ENCODE data around the gene CNIH4.
A peak's percentile ranks its signal among the peaks of the same experiment; 100 is the strongest.
"Not testable (repeated sequence)": the region's sequence is repeated elsewhere in the genome, so short reads cannot be mapped to it uniquely, and the experiment has no call there.

The CNIH4 gene

DNA sequence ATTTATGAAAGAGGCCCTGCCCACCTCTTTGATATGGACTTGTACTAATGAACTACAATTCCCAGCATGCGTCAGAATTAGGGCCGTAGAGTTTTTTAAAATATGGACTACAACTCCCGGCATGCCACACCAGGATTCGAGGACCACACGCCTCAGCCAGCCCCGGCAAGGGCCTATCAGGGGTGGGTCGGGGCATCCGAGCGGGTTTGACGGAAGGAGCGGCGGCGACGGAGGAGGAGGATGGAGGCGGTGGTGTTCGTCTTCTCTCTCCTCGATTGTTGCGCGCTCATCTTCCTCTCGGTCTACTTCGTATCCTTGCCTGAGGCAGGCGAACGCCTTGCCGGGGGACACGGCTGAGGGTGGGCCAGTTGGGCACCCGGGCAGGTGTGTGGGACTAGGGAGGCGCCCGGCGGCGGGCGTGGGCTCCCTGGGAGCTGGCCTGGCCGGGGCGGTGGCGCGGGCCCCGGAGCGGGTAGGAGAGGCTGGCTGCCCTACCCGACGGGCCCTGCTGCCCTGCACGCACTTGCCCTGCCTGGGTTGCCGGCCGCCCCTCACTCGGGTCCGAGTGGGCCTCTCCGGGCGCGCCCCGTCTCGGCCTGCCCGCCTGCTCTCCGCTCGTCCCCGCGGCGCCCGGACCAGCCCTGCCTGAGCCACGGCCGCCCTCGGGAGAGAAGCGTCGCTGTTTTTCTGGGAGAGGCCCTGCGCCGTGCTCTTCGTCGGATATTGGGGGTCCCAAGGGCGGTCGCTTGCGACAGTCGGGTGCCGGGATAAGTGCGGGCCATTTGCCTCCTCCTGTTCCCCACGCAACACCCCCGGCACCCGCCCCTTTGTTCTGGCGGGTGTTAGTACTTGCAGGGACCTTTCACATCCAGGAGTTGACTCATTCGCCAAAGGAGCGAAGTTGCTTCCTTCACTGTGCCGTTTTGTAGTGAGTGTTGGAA is at the start of gene CNIH4:
Gene CNIH4, plus strand, starts transcription at position 195 of the 941 bp plus-strand sequence. Its CDS starts 46 bp downstream, at position 241.
- peak; percentile 92 for DNase-seq (ENCODE audit: low spot score)

DNA sequence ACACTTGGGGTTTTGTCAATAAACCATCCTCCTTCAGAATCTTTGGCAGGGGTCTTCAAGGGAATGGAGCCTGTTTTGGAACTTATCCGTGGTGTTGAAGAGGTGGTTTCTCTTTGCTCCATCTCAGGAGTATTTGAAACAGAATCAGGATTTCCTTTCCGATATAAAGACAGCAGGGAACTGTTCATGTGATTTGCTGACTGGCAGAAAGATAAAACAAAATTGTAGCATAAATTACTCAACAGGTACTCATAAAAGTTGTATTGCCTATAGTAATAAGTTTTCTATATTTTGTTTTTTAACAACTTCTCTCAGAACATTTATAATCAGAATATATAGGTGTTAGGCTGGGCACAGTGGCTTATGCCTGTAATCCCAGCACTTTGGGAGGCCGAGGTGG is 48.6 kb upstream of the CNIH4 start:
- DNase-seq (ENCODE audit: low spot score), result no peak

DNA sequence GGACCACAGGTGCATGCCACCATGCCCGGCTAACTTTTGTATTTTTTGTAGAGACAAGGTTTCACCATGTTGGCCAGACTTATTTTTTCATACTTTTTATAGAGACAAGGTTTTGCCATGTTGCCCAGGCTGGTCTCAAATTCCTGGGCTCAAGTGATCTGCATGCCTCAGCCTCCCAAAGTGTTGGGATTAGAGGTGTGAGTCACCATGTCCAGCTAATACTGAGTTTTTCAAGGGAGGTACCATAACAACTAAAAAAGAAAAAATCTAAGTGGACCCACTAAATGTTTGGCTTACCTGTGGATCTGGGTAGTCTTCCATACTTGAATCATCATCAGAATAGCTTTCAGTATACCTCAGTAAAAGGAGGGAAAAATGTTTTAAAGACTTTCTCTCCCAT is 45.2 kb upstream of the CNIH4 start:
- DNase-seq (ENCODE audit: low spot score), result not testable (repeated sequence)

DNA sequence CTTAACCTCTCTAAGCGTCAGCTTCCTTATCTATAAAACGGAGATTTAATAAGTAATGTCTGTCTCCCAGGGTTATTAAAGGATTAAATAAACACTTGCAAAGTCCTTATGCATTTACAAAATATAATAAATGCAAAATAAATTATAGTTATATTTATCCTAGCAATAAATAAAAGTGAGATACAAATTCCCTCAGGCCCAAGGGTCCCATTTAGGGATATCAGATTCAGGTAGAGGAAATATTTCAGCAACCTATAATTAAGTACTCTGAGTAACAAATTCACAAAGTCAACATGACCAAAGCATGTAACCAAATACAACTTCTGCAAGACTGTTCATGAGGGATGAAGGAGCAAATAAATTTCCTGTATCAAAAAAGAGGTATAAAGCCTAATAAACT is 44.7 kb upstream of the CNIH4 start:
- no peak for DNase-seq (ENCODE audit: low spot score)

DNA sequence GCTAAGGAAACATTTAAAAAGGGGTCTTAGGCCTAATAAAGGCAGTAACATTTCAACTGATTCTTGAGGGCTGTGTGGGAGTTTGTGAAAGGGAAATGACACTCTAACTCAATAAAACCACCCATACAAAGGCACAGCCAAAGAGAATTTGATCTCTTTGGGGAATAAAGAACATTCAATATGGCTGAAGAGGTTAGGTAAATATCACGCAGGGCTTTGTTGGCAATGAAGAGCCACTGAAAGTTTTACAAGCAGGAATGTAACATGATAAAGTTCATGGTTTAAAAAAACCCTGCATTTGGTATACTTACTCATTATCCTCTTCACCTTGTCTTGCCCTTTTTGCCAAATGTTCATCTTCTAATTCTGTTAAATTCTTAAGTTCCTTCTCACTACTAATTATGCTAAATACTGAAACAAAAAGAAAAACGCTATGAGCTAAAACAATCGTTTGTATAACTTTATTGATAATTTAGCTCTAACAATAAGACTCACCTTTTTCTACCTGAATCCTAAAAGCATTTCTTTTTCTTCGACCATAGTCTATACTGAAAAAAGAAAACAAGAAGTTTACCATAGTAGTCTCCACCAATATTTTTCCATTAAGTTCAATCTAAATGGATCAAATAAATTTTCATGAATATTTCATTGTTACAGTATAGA is 39.2 kb upstream of the CNIH4 start:
- DNase-seq (ENCODE audit: low spot score), result no peak

DNA sequence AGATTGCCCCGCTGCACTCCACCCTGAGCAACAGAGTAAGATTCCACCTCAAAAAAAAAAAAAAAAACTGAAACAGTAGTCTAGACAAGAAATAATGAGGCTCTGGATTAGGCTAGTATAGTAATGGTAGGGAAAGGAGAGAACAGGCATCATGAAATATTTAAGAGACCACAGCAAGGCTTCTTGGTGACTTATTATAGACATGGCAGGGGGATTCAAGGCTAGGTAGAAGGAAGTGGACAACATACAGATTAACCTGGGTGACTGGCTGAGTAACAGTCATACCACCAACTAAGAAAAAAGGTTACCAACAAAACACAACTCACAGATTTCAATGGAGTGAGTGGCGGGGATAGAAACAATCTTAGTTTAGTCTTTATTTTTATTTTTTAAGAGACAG is 35.0 kb upstream of the CNIH4 start:
- no peak for DNase-seq (ENCODE audit: low spot score)

DNA sequence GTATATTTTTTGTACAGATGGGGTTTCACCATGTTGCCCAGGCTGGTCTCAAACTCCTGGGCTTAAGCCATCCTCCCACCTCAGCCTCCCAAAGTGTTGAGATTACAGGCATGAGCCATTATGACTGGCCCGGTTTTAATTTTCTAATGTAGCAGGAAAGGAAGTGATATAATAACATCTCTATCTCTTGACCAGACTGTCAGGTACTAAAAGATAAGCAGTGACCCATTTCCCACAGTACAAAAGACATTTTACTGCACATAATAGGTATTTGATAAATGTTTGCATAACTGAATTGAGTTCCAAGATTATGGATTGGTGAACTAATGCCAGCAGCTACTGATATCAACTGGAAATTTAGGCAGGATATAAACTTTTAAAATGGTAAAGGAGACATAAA is 30.7 kb upstream of the CNIH4 start:
- no peak for DNase-seq (ENCODE audit: low spot score)

DNA sequence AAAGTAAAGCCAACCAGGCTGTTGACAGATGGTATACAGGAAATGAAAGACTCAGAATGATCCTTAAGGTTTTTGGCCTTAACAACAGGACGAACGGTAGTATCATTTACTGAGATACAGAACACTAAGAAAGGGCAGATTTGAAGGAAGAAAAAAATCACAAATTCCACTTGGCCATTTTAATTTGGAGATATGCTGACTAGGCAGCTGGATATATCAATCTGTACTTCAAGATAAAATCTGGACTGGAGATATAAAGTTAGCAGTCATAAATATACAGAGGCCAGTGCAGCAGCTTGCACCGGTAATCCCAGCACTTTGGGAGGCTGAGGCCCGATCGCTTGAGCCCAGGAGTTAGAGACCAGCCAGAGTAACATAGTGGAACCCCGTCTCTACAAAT is 28.0 kb upstream of the CNIH4 start:
- DNase-seq (ENCODE audit: low spot score), result no peak

DNA sequence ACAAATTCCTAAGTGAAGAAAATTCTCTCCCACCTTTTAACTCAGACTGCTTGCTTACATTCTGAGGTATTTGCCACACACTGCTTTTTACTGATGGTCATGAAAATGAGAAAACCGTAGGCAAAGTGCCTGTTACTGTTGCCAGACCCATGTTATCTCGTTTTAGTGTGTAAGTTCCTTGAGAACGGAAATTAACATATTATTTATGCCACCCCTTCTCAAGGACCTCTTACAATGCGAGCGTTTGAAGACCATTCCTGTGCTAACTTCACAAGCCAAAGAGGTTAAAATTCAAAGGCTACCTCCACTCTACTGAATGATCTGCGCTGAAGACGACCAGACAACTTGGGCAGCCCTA is 27.2 kb upstream of the CNIH4 start:
- DNase-seq (ENCODE audit: low spot score), result no peak

DNA sequence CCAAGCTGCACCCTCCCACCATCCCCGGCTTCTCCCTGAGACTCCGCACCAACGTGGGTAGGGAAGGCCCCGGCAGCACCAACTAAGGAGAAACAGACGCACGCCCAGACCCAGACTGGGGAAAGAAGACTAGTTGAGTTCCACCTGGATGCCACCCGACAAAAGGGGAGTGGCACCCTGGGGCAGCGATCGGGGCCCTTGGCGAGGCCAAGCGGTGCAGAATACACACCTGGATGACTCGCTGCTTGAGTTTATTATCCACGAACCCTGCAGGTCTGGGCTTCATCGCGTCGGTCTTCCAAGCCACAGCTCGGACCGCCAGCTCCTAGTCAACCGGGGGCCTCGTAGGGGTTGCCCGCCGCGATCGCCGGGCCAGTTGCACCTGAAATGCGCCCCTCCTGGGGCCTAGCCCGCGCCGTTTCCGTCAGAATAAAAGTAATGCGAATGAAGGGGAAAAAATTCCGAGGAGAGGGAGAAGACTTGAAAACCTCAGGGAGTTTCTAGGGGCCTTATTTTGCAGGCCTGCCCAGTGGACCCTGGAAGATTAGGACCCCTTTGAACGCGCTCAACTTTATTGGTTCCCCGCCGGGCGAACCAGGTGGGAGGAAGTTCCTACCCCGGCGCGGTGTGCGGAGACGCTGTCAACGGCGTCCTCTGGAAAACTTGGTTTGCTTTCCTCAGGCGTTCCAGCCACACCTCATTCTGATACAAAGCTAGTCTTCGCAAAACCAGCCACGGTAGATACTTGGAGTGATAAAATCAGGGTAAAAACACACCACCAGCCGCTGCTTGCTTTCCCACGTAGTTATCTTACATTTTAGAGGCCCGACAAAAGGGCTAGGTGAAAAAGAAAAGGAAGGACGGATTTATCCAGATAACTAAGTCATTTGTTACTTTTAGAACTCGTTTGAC is 26.6 kb upstream of the CNIH4 start, which contains the start of gene NVL:
Gene NVL, minus strand, starts transcription at position 331 of the 912 bp plus-strand sequence. Its CDS starts 45 bp downstream, at position 286.
- peak; percentile 87 for DNase-seq (ENCODE audit: low spot score)

DNA sequence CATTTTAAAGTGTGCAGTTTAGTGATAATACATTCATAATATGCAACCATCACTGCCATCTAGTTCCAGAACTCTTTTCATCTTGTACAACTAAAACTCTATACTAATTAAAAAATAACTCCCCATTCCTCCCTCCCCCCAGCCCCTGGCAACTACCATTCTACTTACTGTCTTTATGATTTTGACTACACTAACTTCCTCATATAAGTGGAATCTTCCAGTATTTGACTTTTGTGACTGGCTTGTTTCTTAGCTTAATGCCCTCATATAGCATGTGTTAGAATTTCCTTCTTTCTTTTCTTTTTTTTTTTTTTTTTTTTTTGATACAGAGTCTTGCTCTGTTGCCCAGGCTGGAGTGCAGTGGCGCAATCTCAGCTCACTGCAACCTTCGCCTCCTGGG is 25.4 kb upstream of the CNIH4 start:
- DNase-seq (ENCODE audit: low spot score), result no peak

DNA sequence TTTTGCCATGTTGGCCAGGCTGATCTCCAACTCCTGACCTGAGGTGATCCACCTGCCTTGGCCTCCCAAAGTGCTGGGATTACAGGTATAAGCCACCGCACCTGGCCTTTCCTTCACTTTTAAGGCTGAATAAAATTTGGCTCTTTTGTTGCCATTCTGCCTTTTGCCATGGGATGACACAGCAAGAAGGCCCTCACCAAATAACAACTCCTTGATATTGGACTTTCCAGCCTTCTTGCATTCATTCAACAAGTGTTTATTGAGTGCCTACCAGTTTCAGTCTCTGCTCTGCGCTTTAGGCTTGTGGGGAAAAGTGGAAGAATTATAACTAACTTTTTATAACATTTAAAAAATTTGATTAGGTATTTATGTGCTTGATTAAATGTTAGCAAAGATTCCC is 24.9 kb upstream of the CNIH4 start:
- DNase-seq (ENCODE audit: low spot score), result no peak

DNA sequence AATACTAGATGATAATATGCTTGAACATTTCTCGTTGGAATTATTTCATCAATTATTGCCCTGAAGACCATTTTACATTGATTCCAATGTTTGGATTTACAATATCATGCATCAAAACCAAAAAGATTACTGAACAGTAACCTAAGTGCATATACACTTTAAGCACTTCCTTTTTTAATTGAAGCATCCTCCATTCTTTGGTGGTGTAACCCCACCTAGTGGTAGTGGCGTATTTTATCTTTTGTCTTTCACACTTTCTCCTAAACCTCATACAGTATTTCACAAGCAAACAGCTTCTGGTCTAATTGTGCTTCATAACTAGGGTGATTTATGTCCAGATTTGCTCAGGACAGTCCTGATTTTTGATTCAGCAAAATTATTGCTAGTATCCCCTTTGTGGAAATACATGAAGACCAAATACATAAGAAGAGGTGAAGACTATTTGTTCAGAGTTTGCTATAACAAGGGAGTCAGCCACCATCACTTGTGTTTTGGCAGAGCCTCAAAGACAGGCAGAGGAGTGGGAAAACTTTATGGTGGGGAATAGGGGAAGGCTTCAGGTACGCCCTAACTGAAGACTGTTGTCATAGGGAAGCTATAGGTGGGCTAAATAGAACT is 23.3 kb upstream of the CNIH4 start:
- no peak for DNase-seq (ENCODE audit: low spot score)

DNA sequence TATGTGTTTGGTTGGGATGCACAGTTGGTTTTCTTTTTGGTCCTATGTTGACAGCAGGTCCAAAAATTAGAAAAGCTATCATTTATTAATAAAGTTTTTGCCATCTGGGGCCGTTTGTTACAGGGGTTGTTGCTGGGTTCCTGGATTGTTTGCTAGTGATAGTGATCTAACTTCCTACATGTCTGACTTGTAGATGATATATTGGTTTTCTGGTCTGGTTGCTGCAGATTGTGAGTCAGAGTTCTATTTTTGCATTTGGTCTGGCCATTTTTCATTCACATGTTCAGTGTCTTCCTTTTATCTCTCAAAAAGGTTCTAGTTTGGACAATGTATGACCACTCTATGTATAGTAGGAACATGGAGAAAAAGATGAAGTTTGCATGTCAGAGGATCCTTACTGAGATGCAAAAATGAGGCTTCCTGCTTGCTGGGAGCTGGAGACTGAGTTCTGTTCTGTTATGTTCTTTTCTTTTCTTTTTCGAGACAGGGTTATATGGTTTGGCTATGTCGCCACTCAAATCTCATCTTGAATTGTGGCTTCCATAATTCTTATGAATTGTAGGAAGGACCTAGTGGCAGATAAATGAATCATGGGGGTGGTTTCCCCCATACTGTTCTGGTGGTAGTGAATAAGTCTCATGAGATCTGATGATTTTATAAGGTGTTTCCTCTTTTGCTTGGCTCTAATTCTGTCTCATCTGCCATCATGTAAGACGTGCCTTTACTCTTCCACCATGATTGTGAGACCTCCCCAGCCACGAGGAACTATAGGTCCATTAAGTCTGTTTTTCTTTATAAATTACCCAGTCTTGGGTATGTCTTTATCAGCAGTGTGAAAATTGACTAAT is 22.5 kb upstream of the CNIH4 start:
- DNase-seq (ENCODE audit: low spot score), result no peak

DNA sequence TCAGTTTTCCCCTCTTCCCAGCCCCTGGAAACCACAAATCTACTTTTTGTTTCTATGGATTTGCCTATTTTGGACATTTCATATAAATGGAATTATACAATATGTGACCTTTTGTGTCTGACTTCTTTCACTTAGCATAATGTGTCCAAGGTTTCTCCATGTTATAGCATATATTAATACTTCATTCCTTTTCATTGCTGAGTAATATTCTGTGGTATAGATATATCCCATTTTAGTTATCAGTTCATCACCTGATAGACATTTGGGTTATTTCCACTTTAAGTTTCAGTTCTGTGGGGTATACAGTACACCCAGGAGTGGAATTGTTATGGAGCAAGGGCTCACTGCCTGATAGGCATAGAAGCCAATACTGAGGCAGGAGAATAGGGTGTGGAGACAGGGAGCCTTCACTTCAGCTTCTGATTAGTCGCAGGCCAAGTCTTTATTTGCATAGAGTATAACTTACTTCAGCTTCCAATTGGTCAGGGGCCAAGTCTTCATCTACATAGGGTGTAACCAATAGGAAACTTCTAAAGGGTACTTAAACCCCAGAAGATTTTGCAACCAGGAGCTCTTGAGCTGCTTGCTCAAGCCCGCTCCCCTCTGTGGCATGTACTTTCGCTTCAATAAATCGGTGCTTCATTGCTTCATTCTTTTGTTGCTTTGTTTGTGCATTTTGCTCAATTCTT is 18.4 kb upstream of the CNIH4 start:
- DNase-seq (ENCODE audit: low spot score), result no peak

DNA sequence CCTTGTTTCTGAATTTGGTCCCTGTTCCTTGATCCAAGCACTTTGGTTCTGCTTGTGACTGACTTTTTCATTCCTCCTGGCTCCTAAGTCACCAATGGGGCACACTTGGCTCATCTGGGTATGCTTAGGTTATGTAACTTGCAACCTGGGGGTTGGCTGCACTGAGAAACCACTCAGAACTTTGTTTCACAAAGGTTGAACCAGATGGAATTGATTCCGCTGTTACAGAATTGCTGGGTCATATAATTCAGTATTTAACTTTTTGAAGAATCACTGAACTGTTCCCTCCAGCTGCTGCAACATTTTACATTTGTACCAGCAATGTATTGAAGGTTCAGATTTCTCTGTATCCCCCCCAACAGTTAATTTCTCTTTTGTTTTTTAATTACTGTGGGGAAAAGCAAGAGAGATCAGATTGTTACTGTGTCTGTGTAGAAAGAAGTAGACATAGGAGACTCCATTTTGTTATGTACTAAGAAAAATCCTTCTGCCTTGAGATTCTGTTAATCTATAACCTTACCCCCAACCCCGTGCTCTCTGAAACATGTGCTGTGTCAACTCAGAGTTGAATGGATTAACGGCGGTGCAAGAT is 17.1 kb upstream of the CNIH4 start:
- DNase-seq (ENCODE audit: low spot score), result no peak

DNA sequence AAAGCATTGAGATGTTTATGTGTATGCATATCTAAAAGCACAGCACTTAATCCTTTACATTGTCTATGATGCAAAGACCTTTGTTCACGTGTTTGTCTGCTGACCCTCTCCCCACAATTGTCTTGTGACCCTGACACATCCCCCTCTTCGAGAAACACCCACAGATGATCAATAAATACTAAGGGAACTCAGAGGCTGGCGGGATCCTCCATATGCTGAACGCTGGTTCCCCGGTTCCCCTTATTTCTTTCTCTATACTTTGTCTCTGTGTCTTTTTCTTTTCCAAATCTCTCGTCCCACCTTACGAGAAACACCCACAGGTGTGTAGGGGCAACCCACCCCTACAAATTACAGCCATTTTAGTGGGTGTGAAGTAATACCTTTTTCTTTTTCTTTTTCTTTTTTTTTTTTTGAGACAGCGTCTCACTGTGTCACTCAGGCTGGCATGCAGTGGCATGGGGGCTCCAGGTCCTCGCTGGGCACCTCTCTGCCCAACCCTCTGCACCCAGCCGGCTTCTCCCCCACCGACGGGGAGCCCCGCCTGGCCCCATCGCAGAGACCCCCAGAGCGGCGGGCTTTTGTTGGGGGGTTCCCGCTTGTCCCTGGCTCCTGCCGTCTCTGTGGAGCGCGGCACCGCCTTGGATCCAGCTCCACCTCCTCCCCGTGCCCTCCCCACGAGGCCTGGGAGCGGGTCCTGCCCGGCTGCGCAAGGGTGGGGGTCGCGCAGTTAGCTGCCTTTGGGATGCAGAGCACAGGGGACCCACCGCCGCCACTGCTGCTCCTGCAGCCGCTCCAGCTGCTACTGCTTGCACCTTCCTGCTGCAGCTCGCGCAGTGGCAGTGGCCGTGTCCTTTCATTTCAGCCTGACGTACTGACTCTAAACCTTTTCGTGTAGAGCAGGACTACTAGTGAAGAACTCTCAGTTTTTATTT is 16.0 kb upstream of the CNIH4 start:
- DNase-seq (ENCODE audit: low spot score), result peak; percentile 65

DNA sequence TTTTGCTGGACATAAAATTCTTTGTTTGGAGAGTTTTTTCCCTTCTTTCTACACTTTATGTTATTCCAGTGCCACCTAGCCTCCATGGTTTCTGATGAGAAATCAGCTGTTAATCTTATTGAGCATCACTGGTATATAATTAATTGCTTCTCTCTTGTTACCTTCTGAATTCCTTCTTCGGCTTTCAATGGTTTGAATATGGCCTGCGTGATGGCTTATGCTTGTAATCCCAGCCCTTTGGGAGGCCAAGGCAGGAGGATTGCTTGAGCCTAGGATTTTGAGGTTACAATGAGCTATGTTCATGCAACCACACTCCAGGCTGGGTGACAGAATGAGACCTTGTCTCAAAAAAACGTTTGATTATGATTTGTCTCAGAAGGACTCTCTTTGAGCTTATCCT is 13.0 kb upstream of the CNIH4 start:
- DNase-seq (ENCODE audit: low spot score), result no peak

DNA sequence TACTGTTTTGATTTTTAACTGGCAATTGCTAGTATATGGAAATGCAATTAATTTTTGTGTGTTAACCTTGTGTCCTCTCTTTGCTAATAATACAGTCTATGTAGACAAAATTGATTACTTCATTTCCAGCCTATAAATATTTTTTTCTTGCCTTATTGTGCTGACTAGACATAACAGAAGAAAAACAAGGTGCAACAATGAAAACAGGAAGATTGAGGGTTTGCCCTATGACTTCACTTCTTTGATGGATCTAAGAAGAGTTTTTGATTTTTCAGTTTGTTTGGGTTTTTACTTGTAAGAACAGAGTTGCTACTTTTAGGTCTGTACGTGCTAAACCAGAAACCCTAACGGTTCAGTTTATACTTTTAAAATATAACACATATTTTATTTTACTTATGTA is 8.5 kb upstream of the CNIH4 start:
- no peak for DNase-seq (ENCODE audit: low spot score)
